ENCODE data around the gene RNU5D-1. TPM values are rescaled to one million over a fixed set of nuclear protein-coding genes. Genes with fewer than 3 reads are reported as not detected.

Gene RNU5D-1
- total RNA-seq, 1 experiment from 2014 or later, result not detected

GRCh38 chr1:44688760-44689446 is 42.1 kb downstream of the RNU5D-1 start:
- Mint-ChIP-seq H3K4me1 (ENCODE audit: insufficient read depth, unreplicated experiment) (peaks cover 4% of the 10 kb centered on the region), H3K27ac (ENCODE audit: low read depth, unreplicated experiment) (no peak overlapping the region), H3K9me3 (ENCODE audit: unreplicated experiment) (no peaks in the 10 kb centered on the region), H3K27me3 (ENCODE audit: insufficient read depth, unreplicated experiment) (no peaks in the 10 kb centered on the region), H3K36me3 (ENCODE audit: insufficient read depth, unreplicated experiment) (no peaks in the 10 kb centered on the region), H3K4me3 (ENCODE audit: unreplicated experiment) (no peak overlapping the region)
- CTCF ChIA-PET, result interaction anchor here (0.7 kb wide), 1 partner anchor 9 kb away, joined by 3 read pairs; no protein-coding TSS in a partner anchor
- peak; percentile 57 for DNase-seq (ENCODE audit: unreplicated experiment)
- BruUV-seq (replicated peaks), result no TSS peak
- TF ChIP-seq CTCF (IDR thresholded peaks at IDR 0.05; ENCODE audit: unreplicated experiment), result no peak
- intact Hi-C loops (cut with micrococcal nuclease), result no loop called here
- POLR2A ChIA-PET, result interaction anchor here (1.7 kb wide), 1 partner anchor 15 kb away, joined by 4 read pairs; the partner anchor contains the start of genes ARMH1 and TMEM53

- no peak for TF ChIP-seq CTCF (IDR thresholded peaks at IDR 0.05; ENCODE audit: unreplicated experiment)
- Mint-ChIP-seq H3K4me1 (ENCODE audit: insufficient read depth, unreplicated experiment) (no peaks in the 10 kb centered on the region), H3K27ac (ENCODE audit: low read depth, unreplicated experiment) (no peak overlapping the region), H3K4me3 (ENCODE audit: unreplicated experiment) (no peak overlapping the region), H3K36me3 (ENCODE audit: insufficient read depth, unreplicated experiment) (no peaks in the 10 kb centered on the region), H3K9me3 (ENCODE audit: unreplicated experiment) (no peaks in the 10 kb centered on the region), H3K27me3 (ENCODE audit: insufficient read depth, unreplicated experiment) (no peaks in the 10 kb centered on the region)
- no peak for DNase-seq (ENCODE audit: unreplicated experiment)
- intact Hi-C loops (cut with micrococcal nuclease), result no loop called here
- ChIA-PET POLR2A (interaction anchor here (0.7 kb wide), 1 partner anchor 323 kb away, joined by 3 read pairs; no protein-coding TSS in a partner anchor), CTCF (interaction anchor here (2.0 kb wide), 1 partner anchor 10 kb away, joined by 7 read pairs; no protein-coding TSS in a partner anchor)
- no TSS peak for BruUV-seq (replicated peaks)
These were observed 45.1 kb downstream of the RNU5D-1 start for GRCh38 chr1:44685881-44686280.

- Mint-ChIP-seq H3K27ac (ENCODE audit: low read depth, unreplicated experiment) (no peak overlapping the region), H3K4me3 (ENCODE audit: unreplicated experiment) (no peak overlapping the region), H3K27me3 (ENCODE audit: insufficient read depth, unreplicated experiment) (no peaks in the 10 kb centered on the region), H3K4me1 (ENCODE audit: insufficient read depth, unreplicated experiment) (no peaks in the 10 kb centered on the region), H3K36me3 (ENCODE audit: insufficient read depth, unreplicated experiment) (no peaks in the 10 kb centered on the region), H3K9me3 (ENCODE audit: unreplicated experiment) (no peaks in the 10 kb centered on the region)
- ChIA-PET CTCF (interaction anchor here (0.6 to 2.0 kb wide), 3 partner anchors 9 to 927 kb away, joined by 3 to 7 read pairs (median 4); no protein-coding TSS in a partner anchor), POLR2A (no interaction called here)
- BruUV-seq (replicated peaks), result no TSS peak
- DNase-seq (ENCODE audit: unreplicated experiment), result no peak
- TF ChIP-seq CTCF (IDR thresholded peaks at IDR 0.05; ENCODE audit: unreplicated experiment), result no peak
- intact Hi-C loops (cut with micrococcal nuclease), result no loop called here
These were observed 45.8 kb downstream of the RNU5D-1 start for GRCh38 chr1:44685218-44685617.

GRCh38 chr1:44684525-44684924 is 46.4 kb downstream of the RNU5D-1 start:
- no peaks in the 10 kb centered on the region for H3K4me1 Mint-ChIP-seq (ENCODE audit: insufficient read depth, unreplicated experiment)
- H3K36me3 Mint-ChIP-seq (ENCODE audit: insufficient read depth, unreplicated experiment), result no peaks in the 10 kb centered on the region
- no peak for TF ChIP-seq CTCF (IDR thresholded peaks at IDR 0.05; ENCODE audit: unreplicated experiment)
- H3K4me3 Mint-ChIP-seq (ENCODE audit: unreplicated experiment), result no peak overlapping the region
- H3K27ac Mint-ChIP-seq (ENCODE audit: low read depth, unreplicated experiment), result no peak overlapping the region
- ChIA-PET CTCF (interaction anchor here (0.6 to 2.0 kb wide), 3 partner anchors 9 to 50 kb away, joined by 3 to 7 read pairs (median 4); no protein-coding TSS in a partner anchor), POLR2A (interaction anchor here (1.5 kb wide), 1 partner anchor 13 kb away, joined by 3 read pairs; no protein-coding TSS in a partner anchor)
- no peaks in the 10 kb centered on the region for H3K27me3 Mint-ChIP-seq (ENCODE audit: insufficient read depth, unreplicated experiment)
- no TSS peak for BruUV-seq (replicated peaks)
- DNase-seq (ENCODE audit: unreplicated experiment), result no peak
- intact Hi-C loops (cut with micrococcal nuclease), result no loop called here
- H3K9me3 Mint-ChIP-seq (ENCODE audit: unreplicated experiment), result no peaks in the 10 kb centered on the region
